Measurements from ENCODE around the gene GPLD1.

Gene GPLD1

GRCh38 chr6:24458134-24458533 is 31.2 kb downstream of the GPLD1 start:
- no peaks in the 10 kb centered on the region for H3K9me3 ChIP-seq (ENCODE audit: control insufficient read depth in 1 of 2, low read length in 2 of 2)

GRCh38 chr6:24455061-24455460 is 34.3 kb downstream of the GPLD1 start:
- no peak overlapping the region for H3K4me3 ChIP-seq (ENCODE audit: low read depth in 1 of 2, low read length in 2 of 2)
- no peaks in the 10 kb centered on the region for H3K36me3 ChIP-seq (ENCODE audit: control insufficient read depth in 1 of 2, insufficient read depth in 2 of 2, low read length in 2 of 2)
- no peaks in the 10 kb centered on the region for H3K4me1 ChIP-seq (ENCODE audit: control insufficient read depth in 1 of 2, insufficient read depth in 2 of 2, low read length in 2 of 2)
- no peaks in the 10 kb centered on the region for H3K27me3 ChIP-seq (ENCODE audit: control insufficient read depth in 1 of 2, insufficient read depth in 2 of 2, low read length in 2 of 2)
- no peak overlapping the region for H3K27ac ChIP-seq (ENCODE audit: low read depth, low read length)
- no peaks in the 10 kb centered on the region for H3K9me3 ChIP-seq (ENCODE audit: control insufficient read depth in 1 of 2, low read length in 2 of 2)
- no peak overlapping the region for H3K9ac ChIP-seq (ENCODE audit: low read depth in 1 of 2, low read length in 2 of 2)

More at GRCh38 chr6:24458134-24458533, 31.2 kb downstream of the GPLD1 start:
- no peak overlapping the region for H3K9ac ChIP-seq (ENCODE audit: low read depth in 1 of 2, low read length in 2 of 2)
- H3K4me3 ChIP-seq (ENCODE audit: low read depth in 1 of 2, low read length in 2 of 2), result no peak overlapping the region
- H3K27ac ChIP-seq (ENCODE audit: low read depth, low read length), result no peak overlapping the region
- no peaks in the 10 kb centered on the region for H3K36me3 ChIP-seq (ENCODE audit: control insufficient read depth in 1 of 2, insufficient read depth in 2 of 2, low read length in 2 of 2)
- no peaks in the 10 kb centered on the region for H3K27me3 ChIP-seq (ENCODE audit: control insufficient read depth in 1 of 2, insufficient read depth in 2 of 2, low read length in 2 of 2)
- H3K4me1 ChIP-seq (ENCODE audit: control insufficient read depth in 1 of 2, insufficient read depth in 2 of 2, low read length in 2 of 2), result no peaks in the 10 kb centered on the region

- Histone ChIP-seq H3K4me1 (ENCODE audit: control insufficient read depth in 1 of 2, insufficient read depth in 2 of 2, low read length in 2 of 2) (no peaks in the 10 kb centered on the region), H3K27ac (ENCODE audit: low read depth, low read length) (no peak overlapping the region), H3K4me3 (ENCODE audit: low read depth in 1 of 2, low read length in 2 of 2) (no peak overlapping the region), H3K36me3 (ENCODE audit: control insufficient read depth in 1 of 2, insufficient read depth in 2 of 2, low read length in 2 of 2) (no peaks in the 10 kb centered on the region), H3K9me3 (ENCODE audit: control insufficient read depth in 1 of 2, low read length in 2 of 2) (no peaks in the 10 kb centered on the region), H3K9ac (ENCODE audit: low read depth in 1 of 2, low read length in 2 of 2) (no peak overlapping the region), H3K27me3 (ENCODE audit: control insufficient read depth in 1 of 2, insufficient read depth in 2 of 2, low read length in 2 of 2) (no peaks in the 10 kb centered on the region)
These were observed 34.9 kb downstream of the GPLD1 start for GRCh38 chr6:24454452-24454851.

GRCh38 chr6:24453921-24454320 is 35.5 kb downstream of the GPLD1 start:
- Histone ChIP-seq H3K9ac (ENCODE audit: low read depth in 1 of 2, low read length in 2 of 2) (no peak overlapping the region), H3K4me3 (ENCODE audit: low read depth in 1 of 2, low read length in 2 of 2) (no peak overlapping the region), H3K9me3 (ENCODE audit: control insufficient read depth in 1 of 2, low read length in 2 of 2) (no peaks in the 10 kb centered on the region), H3K4me1 (ENCODE audit: control insufficient read depth in 1 of 2, insufficient read depth in 2 of 2, low read length in 2 of 2) (no peaks in the 10 kb centered on the region), H3K27me3 (ENCODE audit: control insufficient read depth in 1 of 2, insufficient read depth in 2 of 2, low read length in 2 of 2) (no peaks in the 10 kb centered on the region), H3K27ac (ENCODE audit: low read depth, low read length) (no peak overlapping the region), H3K36me3 (ENCODE audit: control insufficient read depth in 1 of 2, insufficient read depth in 2 of 2, low read length in 2 of 2) (no peaks in the 10 kb centered on the region)

GRCh38 chr6:24451581-24452388 is 37.6 kb downstream of the GPLD1 start:
- Histone ChIP-seq H3K27ac (ENCODE audit: low read depth, low read length) (no peak overlapping the region), H3K9ac (ENCODE audit: low read depth in 1 of 2, low read length in 2 of 2) (no peak overlapping the region), H3K4me1 (ENCODE audit: control insufficient read depth in 1 of 2, insufficient read depth in 2 of 2, low read length in 2 of 2) (no peaks in the 10 kb centered on the region), H3K4me3 (ENCODE audit: low read depth in 1 of 2, low read length in 2 of 2) (no peak overlapping the region), H3K36me3 (ENCODE audit: control insufficient read depth in 1 of 2, insufficient read depth in 2 of 2, low read length in 2 of 2) (no peaks in the 10 kb centered on the region), H3K27me3 (ENCODE audit: control insufficient read depth in 1 of 2, insufficient read depth in 2 of 2, low read length in 2 of 2) (no peaks in the 10 kb centered on the region), H3K9me3 (ENCODE audit: control insufficient read depth in 1 of 2, low read length in 2 of 2) (no peaks in the 10 kb centered on the region)

- Histone ChIP-seq H3K27me3 (ENCODE audit: control insufficient read depth in 1 of 2, insufficient read depth in 2 of 2, low read length in 2 of 2) (no peaks in the 10 kb centered on the region), H3K27ac (ENCODE audit: low read depth, low read length) (no peak overlapping the region), H3K4me3 (ENCODE audit: low read depth in 1 of 2, low read length in 2 of 2) (no peak overlapping the region), H3K4me1 (ENCODE audit: control insufficient read depth in 1 of 2, insufficient read depth in 2 of 2, low read length in 2 of 2) (no peaks in the 10 kb centered on the region), H3K36me3 (ENCODE audit: control insufficient read depth in 1 of 2, insufficient read depth in 2 of 2, low read length in 2 of 2) (no peaks in the 10 kb centered on the region), H3K9ac (ENCODE audit: low read depth in 1 of 2, low read length in 2 of 2) (no peak overlapping the region), H3K9me3 (ENCODE audit: control insufficient read depth in 1 of 2, low read length in 2 of 2) (no peaks in the 10 kb centered on the region)
These were observed 40.4 kb downstream of the GPLD1 start for GRCh38 chr6:24448828-24449525.

GRCh38 chr6:24448396-24448795 is 41.0 kb downstream of the GPLD1 start:
- no peaks in the 10 kb centered on the region for H3K9me3 ChIP-seq (ENCODE audit: control insufficient read depth in 1 of 2, low read length in 2 of 2)
- H3K36me3 ChIP-seq (ENCODE audit: control insufficient read depth in 1 of 2, insufficient read depth in 2 of 2, low read length in 2 of 2), result no peaks in the 10 kb centered on the region
- no peak overlapping the region for H3K27ac ChIP-seq (ENCODE audit: low read depth, low read length)

GRCh38 chr6:24446670-24447069 is 42.7 kb downstream of the GPLD1 start:
- H3K9me3 ChIP-seq (ENCODE audit: control insufficient read depth in 1 of 2, low read length in 2 of 2), result no peaks in the 10 kb centered on the region
- no peak overlapping the region for H3K9ac ChIP-seq (ENCODE audit: low read depth in 1 of 2, low read length in 2 of 2)
- no peak overlapping the region for H3K4me3 ChIP-seq (ENCODE audit: low read depth in 1 of 2, low read length in 2 of 2)
- no peaks in the 10 kb centered on the region for H3K27me3 ChIP-seq (ENCODE audit: control insufficient read depth in 1 of 2, insufficient read depth in 2 of 2, low read length in 2 of 2)
- H3K36me3 ChIP-seq (ENCODE audit: control insufficient read depth in 1 of 2, insufficient read depth in 2 of 2, low read length in 2 of 2), result no peaks in the 10 kb centered on the region
- no peak overlapping the region for H3K27ac ChIP-seq (ENCODE audit: low read depth, low read length)
- no peaks in the 10 kb centered on the region for H3K4me1 ChIP-seq (ENCODE audit: control insufficient read depth in 1 of 2, insufficient read depth in 2 of 2, low read length in 2 of 2)

More at GRCh38 chr6:24448396-24448795, 41.0 kb downstream of the GPLD1 start:
- H3K27me3 ChIP-seq (ENCODE audit: control insufficient read depth in 1 of 2, insufficient read depth in 2 of 2, low read length in 2 of 2), result no peaks in the 10 kb centered on the region
- no peaks in the 10 kb centered on the region for H3K4me1 ChIP-seq (ENCODE audit: control insufficient read depth in 1 of 2, insufficient read depth in 2 of 2, low read length in 2 of 2)
- no peak overlapping the region for H3K9ac ChIP-seq (ENCODE audit: low read depth in 1 of 2, low read length in 2 of 2)
- H3K4me3 ChIP-seq (ENCODE audit: low read depth in 1 of 2, low read length in 2 of 2), result no peak overlapping the region

GRCh38 chr6:24445704-24446103 is 43.7 kb downstream of the GPLD1 start:
- no peaks in the 10 kb centered on the region for H3K4me1 ChIP-seq (ENCODE audit: control insufficient read depth in 1 of 2, insufficient read depth in 2 of 2, low read length in 2 of 2)
- H3K4me3 ChIP-seq (ENCODE audit: low read depth in 1 of 2, low read length in 2 of 2), result no peak overlapping the region
- H3K27me3 ChIP-seq (ENCODE audit: control insufficient read depth in 1 of 2, insufficient read depth in 2 of 2, low read length in 2 of 2), result no peaks in the 10 kb centered on the region
- no peaks in the 10 kb centered on the region for H3K9me3 ChIP-seq (ENCODE audit: control insufficient read depth in 1 of 2, low read length in 2 of 2)
- H3K9ac ChIP-seq (ENCODE audit: low read depth in 1 of 2, low read length in 2 of 2), result no peak overlapping the region
- H3K36me3 ChIP-seq (ENCODE audit: control insufficient read depth in 1 of 2, insufficient read depth in 2 of 2, low read length in 2 of 2), result no peaks in the 10 kb centered on the region
- no peak overlapping the region for H3K27ac ChIP-seq (ENCODE audit: low read depth, low read length)

- H3K27ac ChIP-seq (ENCODE audit: low read depth, low read length), result no peak overlapping the region
- H3K4me3 ChIP-seq (ENCODE audit: low read depth in 1 of 2, low read length in 2 of 2), result no peak overlapping the region
These were observed 44.8 kb downstream of the GPLD1 start for GRCh38 chr6:24444588-24444987.

More at GRCh38 chr6:24444588-24444987, 44.8 kb downstream of the GPLD1 start:
- no peaks in the 10 kb centered on the region for H3K27me3 ChIP-seq (ENCODE audit: control insufficient read depth in 1 of 2, insufficient read depth in 2 of 2, low read length in 2 of 2)
- H3K9ac ChIP-seq (ENCODE audit: low read depth in 1 of 2, low read length in 2 of 2), result no peak overlapping the region
- H3K36me3 ChIP-seq (ENCODE audit: control insufficient read depth in 1 of 2, insufficient read depth in 2 of 2, low read length in 2 of 2), result no peaks in the 10 kb centered on the region
- H3K4me1 ChIP-seq (ENCODE audit: control insufficient read depth in 1 of 2, insufficient read depth in 2 of 2, low read length in 2 of 2), result no peaks in the 10 kb centered on the region
- no peaks in the 10 kb centered on the region for H3K9me3 ChIP-seq (ENCODE audit: control insufficient read depth in 1 of 2, low read length in 2 of 2)

All from duodenal mucosa (tissue), 2 donors.